PC-9 (cell line): ENCODE measurements around the gene USP28.

Source experiments
- EZH2 ChIP-seq: fragments of 200-600 bp; sonication (generic); IDR thresholded peaks from 2 replicates; pipeline ENCODE4 v1.8.0; 2017; ENCODE audit warnings: antibody characterized with exemption, low read depth
- TF ChIP-seq, protein P1 (sequence below): fragments of 200-600 bp; sonication (generic); conservative IDR thresholded peaks from 2 replicates; pipeline ENCODE4 v1.6.1; 2017; ENCODE audit warnings: mixed run types, antibody characterized with exemption, mild to moderate bottlenecking, moderate library complexity

GRCh38 chr11:113908098-113908497 lies 32.7 kb upstream of the USP28 start:
- TF ChIP-seq, protein P1, sequence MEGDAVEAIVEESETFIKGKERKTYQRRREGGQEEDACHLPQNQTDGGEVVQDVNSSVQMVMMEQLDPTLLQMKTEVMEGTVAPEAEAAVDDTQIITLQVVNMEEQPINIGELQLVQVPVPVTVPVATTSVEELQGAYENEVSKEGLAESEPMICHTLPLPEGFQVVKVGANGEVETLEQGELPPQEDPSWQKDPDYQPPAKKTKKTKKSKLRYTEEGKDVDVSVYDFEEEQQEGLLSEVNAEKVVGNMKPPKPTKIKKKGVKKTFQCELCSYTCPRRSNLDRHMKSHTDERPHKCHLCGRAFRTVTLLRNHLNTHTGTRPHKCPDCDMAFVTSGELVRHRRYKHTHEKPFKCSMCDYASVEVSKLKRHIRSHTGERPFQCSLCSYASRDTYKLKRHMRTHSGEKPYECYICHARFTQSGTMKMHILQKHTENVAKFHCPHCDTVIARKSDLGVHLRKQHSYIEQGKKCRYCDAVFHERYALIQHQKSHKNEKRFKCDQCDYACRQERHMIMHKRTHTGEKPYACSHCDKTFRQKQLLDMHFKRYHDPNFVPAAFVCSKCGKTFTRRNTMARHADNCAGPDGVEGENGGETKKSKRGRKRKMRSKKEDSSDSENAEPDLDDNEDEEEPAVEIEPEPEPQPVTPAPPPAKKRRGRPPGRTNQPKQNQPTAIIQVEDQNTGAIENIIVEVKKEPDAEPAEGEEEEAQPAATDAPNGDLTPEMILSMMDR = no peak
- TF ChIP-seq EZH2 = no peak
